PC-9 (cell line): Measurements from ENCODE around the gene SH3RF3. TPM values are rescaled to one million over a fixed set of nuclear protein-coding genes. Genes with fewer than 3 reads are reported as not detected.

Source experiments
- BruUV-seq: library from RNA; stranded (reverse); fragments of 400-500 nt; replicated peaks from 2 replicates; lab custom pipeline; 2021; lab: Mats Ljungman, UMichigan
- CTCF ChIA-PET: fragments of 300-600 bp; sonication (Branson Sonifier 250); formaldehyde crosslinking; loops from one replicate; lab custom pipeline; 2022; ENCODE audit warnings: antibody characterized with exemption; lab: Charles Lee
- POLR2A ChIA-PET: fragments of 300-600 bp; sonication (Branson Sonifier 250); formaldehyde crosslinking; loops from one replicate; lab custom pipeline; 2022; ENCODE audit warnings: antibody characterized with exemption; ENCODE audit not compliant: unreplicated experiment; lab: Charles Lee
- DNase-seq, 2 experiments: peaks; one replicate each; pipeline versions ENCODE4 v3.0.0 to v3.0.0-alpha.2; 2015 to 2022; ENCODE audit warnings: mixed read lengths in 1 of 2
- H2AFZ ChIP-seq: fragments of 200-600 bp; sonication (generic); 2 replicates; pipeline ENCODE4 v1.8.1; 2017; ENCODE audit warnings: antibody characterized with exemption
- H3F3A ChIP-seq: fragments of 200-600 bp; sonication (generic); 2 replicates; pipeline ENCODE4 v1.8.1; 2017; ENCODE audit warnings: antibody characterized with exemption, mild to moderate bottlenecking, low read depth; ENCODE audit not compliant: insufficient read depth
- H3K27ac ChIP-seq: fragments of 200-600 bp; sonication (generic); 2 replicates; pipeline ENCODE4 v1.6.1; 2016; ENCODE audit warnings: mixed run types
- H3K27me3 ChIP-seq: fragments of 200-600 bp; sonication (generic); 2 replicates; pipeline ENCODE4 v1.6.1; 2016; ENCODE audit warnings: low read depth, mixed run types; ENCODE audit not compliant: insufficient read depth
- H3K36me3 ChIP-seq: fragments of 200-600 bp; sonication (generic); 2 replicates; pipeline ENCODE4 v1.6.1; 2016; ENCODE audit warnings: low read depth, mixed run types
- H3K4me1 ChIP-seq: fragments of 200-600 bp; sonication (generic); replicated peaks from 2 replicates; pipeline ENCODE4 v1.6.1; 2016; ENCODE audit warnings: mixed run types; ENCODE audit not compliant: insufficient read depth
- H3K4me2 ChIP-seq: fragments of 200-600 bp; sonication (generic); 2 replicates; pipeline ENCODE4 v1.6.1; 2017; ENCODE audit warnings: mixed run types
- H3K4me3 ChIP-seq: fragments of 200-600 bp; sonication (generic); 2 replicates; pipeline ENCODE4 v1.6.1; 2016; ENCODE audit warnings: mixed run types
- H3K79me2 ChIP-seq: fragments of 200-600 bp; sonication (generic); 2 replicates; pipeline ENCODE4 v1.6.1; 2017; ENCODE audit warnings: low read depth, mixed run types
- H3K9me2 ChIP-seq: fragments of 200-600 bp; sonication (generic); 2 replicates; pipeline ENCODE4 v1.8.1; 2017; ENCODE audit warnings: mild to moderate bottlenecking; ENCODE audit not compliant: insufficient read depth
- H3K9me3 ChIP-seq: fragments of 200-600 bp; sonication (generic); 2 replicates; pipeline ENCODE4 v1.8.1; 2016; ENCODE audit warnings: low read depth; ENCODE audit not compliant: insufficient read depth
- H4K20me1 ChIP-seq: fragments of 200-600 bp; sonication (generic); 2 replicates; pipeline ENCODE4 v1.8.1; 2017; ENCODE audit not compliant: insufficient read depth
- CTCF ChIP-seq: fragments of 200-600 bp; sonication (generic); conservative IDR thresholded peaks from 2 replicates; pipeline ENCODE4 v1.6.1; 2017; ENCODE audit warnings: mixed run types, antibody characterized with exemption, mild to moderate bottlenecking, moderate library complexity
- EZH2 ChIP-seq: fragments of 200-600 bp; sonication (generic); IDR thresholded peaks from 2 replicates; pipeline ENCODE4 v1.8.0; 2017; ENCODE audit warnings: antibody characterized with exemption, low read depth
- intact Hi-C: fragments of 100-400 bp; cut with micrococcal nuclease; formaldehyde crosslinking; loops from one replicate; pipeline ENCODE4 v1.10.0; 2022; ENCODE audit not compliant: unreplicated experiment
- total RNA-seq: library from RNA; stranded (reverse); gene quantifications from 2 replicates; pipeline ENCODE4 v1.2.3, GENCODE V29; 2021

Gene SH3RF3
- total RNA-seq, 1 experiment from 2014 or later = 6.1 TPM

- no peaks in the 10 kb centered on the region for H3K9me2 ChIP-seq
- no peaks in the 10 kb centered on the region for H3F3A ChIP-seq
- ChIA-PET CTCF (no interaction called here), POLR2A (no interaction called here)
- H3K27ac ChIP-seq = no peak overlapping the region
- H3K27me3 ChIP-seq = no peaks in the 10 kb centered on the region
- H2AFZ ChIP-seq = no peak overlapping the region
- no peak for DNase-seq
- peaks cover 13% of the 10 kb centered on the region for H4K20me1 ChIP-seq
- 0 out of 2 replicates have a peak, but pooled peaks cover 5% of the 10 kb centered on the region for H3K4me1 ChIP-seq
- H3K36me3 ChIP-seq = no peaks in the 10 kb centered on the region
- no peaks in the 10 kb centered on the region for H3K9me3 ChIP-seq
- H3K79me2 ChIP-seq = peaks cover 8% of the 10 kb centered on the region
- H3K4me2 ChIP-seq = no peak overlapping the region
- no peak for TF ChIP-seq EZH2
- no peak for TF ChIP-seq CTCF
- no peak overlapping the region for H3K4me3 ChIP-seq
- no TSS peak for BruUV-seq
- intact Hi-C loops = no loop called here
Observed at GRCh38 chr2:109200616-109201464, 71.8 kb downstream of the SH3RF3 start.

GRCh38 chr2:109201465-109202327, 72.7 kb downstream of the SH3RF3 start:
- Histone ChIP-seq H3K9me3 (no peaks in the 10 kb centered on the region), H3K27me3 (no peaks in the 10 kb centered on the region), H3K36me3 (no peaks in the 10 kb centered on the region), H3K4me2 (no peak overlapping the region), H3K27ac (no peak overlapping the region), H3F3A (no peaks in the 10 kb centered on the region), H2AFZ (no peak overlapping the region), H3K4me3 (no peak overlapping the region), H3K4me1 (0 out of 2 replicates have a peak, but pooled peaks cover 5% of the 10 kb centered on the region), H4K20me1 (peaks cover 13% of the 10 kb centered on the region), H3K9me2 (no peaks in the 10 kb centered on the region), H3K79me2 (peaks cover 8% of the 10 kb centered on the region)
- CTCF ChIA-PET = no interaction called here
- no peak for TF ChIP-seq EZH2
- no peak for TF ChIP-seq CTCF
- DNase-seq = no peak
- POLR2A ChIA-PET = no interaction called here
- intact Hi-C loops = no loop called here
- no TSS peak for BruUV-seq

GRCh38 chr2:109202486-109202885, 73.5 kb downstream of the SH3RF3 start:
- Histone ChIP-seq H3F3A (no peaks in the 10 kb centered on the region), H2AFZ (no peak overlapping the region), H3K4me2 (no peak overlapping the region), H3K79me2 (peaks cover 15% of the 10 kb centered on the region), H3K36me3 (no peaks in the 10 kb centered on the region), H3K27me3 (no peaks in the 10 kb centered on the region), H3K9me2 (no peaks in the 10 kb centered on the region), H3K27ac (no peak overlapping the region), H3K4me1 (peaks cover 6% of the 10 kb centered on the region; the same call in 1 of the 2 replicates), H3K4me3 (no peak overlapping the region), H4K20me1 (peaks cover 12% of the 10 kb centered on the region), H3K9me3 (no peaks in the 10 kb centered on the region)
- no peak for TF ChIP-seq CTCF
- TF ChIP-seq EZH2 = no peak
- CTCF ChIA-PET = no interaction called here
- BruUV-seq = no TSS peak
- DNase-seq = no peak
- POLR2A ChIA-PET = no interaction called here
- intact Hi-C loops = no loop called here
